AG08396 (cell line): ENCODE results near the gene FAM131C.
"Not testable (repeated sequence)": the region's sequence is repeated elsewhere in the genome, so short reads cannot be mapped to it uniquely, and the experiment has no call there.

Experiments used
- DNase-seq: peaks from one replicate; pipeline ENCODE4 v3.0.0; 2012; ENCODE audit warnings: low spot score, mixed read lengths

The FAM131C gene

GRCh38 chr1:16058394-16059120, 14.9 kb downstream of the FAM131C start:
- not testable (repeated sequence) for DNase-seq

GRCh38 chr1:16057314-16057915, 16.0 kb downstream of the FAM131C start:
- not testable (repeated sequence) for DNase-seq

- DNase-seq, result not testable (repeated sequence)
These were observed 16.9 kb downstream of the FAM131C start for GRCh38 chr1:16056521-16056912.

GRCh38 chr1:16055613-16056520, 17.6 kb downstream of the FAM131C start:
- peak; percentile 88 for DNase-seq

- DNase-seq, result no peak
These were observed 18.6 kb downstream of the FAM131C start for GRCh38 chr1:16054598-16055540.

GRCh38 chr1:16053781-16054502, 19.5 kb downstream of the FAM131C start:
- no peak for DNase-seq

GRCh38 chr1:16051949-16052348, 21.5 kb downstream of the FAM131C start:
- not testable (repeated sequence) for DNase-seq

GRCh38 chr1:16051039-16051438, 22.4 kb downstream of the FAM131C start:
- no peak for DNase-seq

- DNase-seq, result no peak
These were observed 23.1 kb downstream of the FAM131C start for GRCh38 chr1:16050328-16050727.

GRCh38 chr1:16048573-16049189, 24.8 kb downstream of the FAM131C start:
- no peak for DNase-seq

GRCh38 chr1:16047791-16048475, 25.5 kb downstream of the FAM131C start:
- no peak for DNase-seq

GRCh38 chr1:16046842-16047241, 26.6 kb downstream of the FAM131C start:
- no peak for DNase-seq

- DNase-seq, result no peak
These were observed 29.5 kb downstream of the FAM131C start for GRCh38 chr1:16043950-16044349.

- DNase-seq, result no peak
These were observed 29.9 kb downstream of the FAM131C start, which contains the start of gene CLCNKB for GRCh38 chr1:16043521-16043920. Gene CLCNKB (plus strand): TSS chr1:16043782. CDS start chr1:16044493, 711 bp downstream.

GRCh38 chr1:16042654-16043053, 30.8 kb downstream of the FAM131C start:
- DNase-seq, result not testable (repeated sequence)

GRCh38 chr1:16042096-16042495, 31.4 kb downstream of the FAM131C start:
- DNase-seq, result no peak

GRCh38 chr1:16041200-16041599, 32.3 kb downstream of the FAM131C start:
- no peak for DNase-seq

- DNase-seq, result not testable (repeated sequence)
These were observed 33.6 kb downstream of the FAM131C start for GRCh38 chr1:16039871-16040270.

- DNase-seq, result no peak
These were observed 34.9 kb downstream of the FAM131C start for GRCh38 chr1:16038620-16038912.

GRCh38 chr1:16036461-16036860, 37.0 kb downstream of the FAM131C start:
- DNase-seq, result not testable (repeated sequence)
